HEK293 (cell line): ENCODE data around the gene AIPL1.

Experiments
- CTCF ChIA-PET: fragments of 350-600 bp; formaldehyde crosslinking; extraction: SDS; loops from one replicate; lab custom pipeline; 2021; ENCODE audit warnings: antibody characterized with exemption; lab: Yijun Ruan, JAX
- POLR2A ChIA-PET: fragments of 300-600 bp; formaldehyde crosslinking; extraction: SDS; loops from one replicate; lab custom pipeline; 2020; ENCODE audit warnings: antibody characterized with exemption, inconsistent platforms; lab: Yijun Ruan, JAX
- H3K27ac ChIP-seq: fragments of 200-500 bp; sonication (Bioruptor generic); 2 replicates; pipeline ENCODE4 v1.5.1; 2014; ENCODE audit warnings: low read depth, low read length, control low read depth, inconsistent platforms; ENCODE audit errors: extremely low read depth
- H3K36me3 ChIP-seq, 2 experiments: fragments of 200-500 bp in 1 of 2; sonication (Bioruptor generic) in 1 of 2; 1 replicate in 1 of 2; 2 replicates in 1 of 2; pipeline ENCODE4 v1.5.1; 2014 to 2017; ENCODE audit warnings: inconsistent platforms in 2 of 2, low read length in 2 of 2; ENCODE audit not compliant: control insufficient read depth in 2 of 2, insufficient read depth in 1 of 2
- H3K4me1 ChIP-seq: fragments of 200-500 bp; sonication (Bioruptor generic); 2 replicates; pipeline ENCODE4 v1.5.1; 2014; ENCODE audit warnings: mild to moderate bottlenecking, low read length, inconsistent platforms; ENCODE audit not compliant: control insufficient read depth, insufficient read depth
- H3K4me3 ChIP-seq: 2 replicates; pipeline ENCODE4 v1.5.1; 2011; ENCODE audit warnings: low read depth, mild to moderate bottlenecking, control low read depth, low read length, moderate library complexity
- H3K9me3 ChIP-seq: fragments of 200-500 bp; sonication (Bioruptor generic); 2 replicates; pipeline ENCODE4 v1.5.1; 2014; ENCODE audit warnings: low read depth, low read length, inconsistent platforms; ENCODE audit not compliant: control insufficient read depth, insufficient read depth
- REST ChIP-seq: fragments of 450-650 bp; formaldehyde crosslinking; IDR thresholded peaks from 2 replicates; pipeline ENCODE4 v1.5.1; 2016; ENCODE audit warnings: missing biosample characterization, missing genetic modification characterization
- TCF7L2 ChIP-seq: IDR thresholded peaks from 2 replicates; pipeline ENCODE4 v1.6.1; 2011; ENCODE audit warnings: low read depth, mild to moderate bottlenecking, inconsistent platforms, low read length, moderate library complexity, borderline replicate concordance
- ZBTB48 ChIP-seq: fragments of 450-650 bp; formaldehyde crosslinking; IDR thresholded peaks from 2 replicates; pipeline ENCODE4 v1.5.1; 2016; ENCODE audit warnings: missing biosample characterization, missing genetic modification characterization
- ZBTB7A ChIP-seq: fragments of 450-650 bp; formaldehyde crosslinking; IDR thresholded peaks from 2 replicates; pipeline ENCODE4 v1.5.1; 2016; ENCODE audit warnings: low read depth, missing biosample characterization, missing genetic modification characterization
- ZNF138 ChIP-seq: fragments of 450-650 bp; formaldehyde crosslinking; IDR thresholded peaks from 2 replicates; pipeline ENCODE4 v1.5.1; 2016; ENCODE audit warnings: missing biosample characterization, missing genetic modification characterization, borderline replicate concordance
- ZNF140 ChIP-seq: fragments of 450-650 bp; formaldehyde crosslinking; IDR thresholded peaks from 2 replicates; pipeline ENCODE4 v1.5.1; 2016; ENCODE audit warnings: missing biosample characterization, missing genetic modification characterization
- ZNF266 ChIP-seq: fragments of 450-650 bp; formaldehyde crosslinking; IDR thresholded peaks from 2 replicates; pipeline ENCODE4 v1.5.1; 2016; ENCODE audit warnings: missing biosample characterization, missing genetic modification characterization, low read depth
- ZNF391 ChIP-seq: fragments of 450-650 bp; formaldehyde crosslinking; IDR thresholded peaks from 2 replicates; pipeline ENCODE4 v1.5.1; 2016; ENCODE audit warnings: low read depth, missing biosample characterization, missing genetic modification characterization, borderline replicate concordance
- ZNF561 ChIP-seq: fragments of 450-650 bp; IDR thresholded peaks from 2 replicates; pipeline ENCODE4 v1.5.1; 2018; ENCODE audit warnings: missing biosample characterization, missing genetic modification characterization, borderline replicate concordance
- ZNF629 ChIP-seq: fragments of 450-650 bp; formaldehyde crosslinking; IDR thresholded peaks from 2 replicates; pipeline ENCODE4 v1.5.1; 2017; ENCODE audit warnings: missing biosample characterization, missing genetic modification characterization
- ZNF776 ChIP-seq: fragments of 450-650 bp; formaldehyde crosslinking; IDR thresholded peaks from 2 replicates; pipeline ENCODE4 v1.5.0; 2017; ENCODE audit warnings: missing biosample characterization, missing genetic modification characterization, borderline replicate concordance
- ZNF777 ChIP-seq: fragments of 450-650 bp; formaldehyde crosslinking; IDR thresholded peaks from 2 replicates; pipeline ENCODE4 v1.5.1; 2017; ENCODE audit warnings: missing biosample characterization, missing genetic modification characterization, borderline replicate concordance
- ZNF843 ChIP-seq: fragments of 450-650 bp; formaldehyde crosslinking; IDR thresholded peaks from 2 replicates; pipeline ENCODE4 v1.5.1; 2016; ENCODE audit warnings: missing biosample characterization, missing genetic modification characterization
- ZSCAN30 ChIP-seq: fragments of 450-650 bp; IDR thresholded peaks from 2 replicates; pipeline ENCODE4 v1.5.1; 2018; ENCODE audit warnings: missing biosample characterization, mild to moderate bottlenecking, missing genetic modification characterization, moderate library complexity
- TF ChIP-seq, protein P1 (sequence below): fragments of 450-650 bp; formaldehyde crosslinking; IDR thresholded peaks from 2 replicates; pipeline ENCODE4 v1.5.1; 2016; ENCODE audit warnings: missing biosample characterization, missing genetic modification characterization
- TF ChIP-seq, protein P2 (sequence below): fragments of 450-650 bp; formaldehyde crosslinking; IDR thresholded peaks from 2 replicates; pipeline ENCODE4 v1.5.0; 2017; ENCODE audit warnings: missing biosample characterization, missing genetic modification characterization, borderline replicate concordance
- TF ChIP-seq, protein P3 (sequence below): fragments of 450-650 bp; formaldehyde crosslinking; IDR thresholded peaks from 2 replicates; pipeline ENCODE4; 2016; ENCODE audit warnings: missing biosample characterization, missing genetic modification characterization

Gene AIPL1

GRCh38 chr17:6381526-6382465 is 53.1 kb downstream of the AIPL1 start:
- H3K27ac ChIP-seq: no peak overlapping the region
- ChIA-PET POLR2A (no interaction called here), CTCF (interaction anchor here (1.2 kb wide), 1 partner anchor 31 kb away, joined by 3 read pairs; no protein-coding TSS in a partner anchor)
- H3K36me3 ChIP-seq: no peaks in the 10 kb centered on the region
- no peak overlapping the region for H3K4me3 ChIP-seq
- H3K9me3 ChIP-seq: no peaks in the 10 kb centered on the region
- no peak for TF ChIP-seq ZSCAN30 (tag by site-specific recombination)
- TF ChIP-seq ZNF391 (tag by site-specific recombination): no peak
- TF ChIP-seq TCF7L2: no peak
- no peak for TF ChIP-seq ZNF777 (tag by site-specific recombination)
- no peak for TF ChIP-seq ZBTB7A (tag by site-specific recombination)
- no peak for TF ChIP-seq ZBTB48 (tag by site-specific recombination)
- no peak for TF ChIP-seq ZNF266
- TF ChIP-seq, protein P1, sequence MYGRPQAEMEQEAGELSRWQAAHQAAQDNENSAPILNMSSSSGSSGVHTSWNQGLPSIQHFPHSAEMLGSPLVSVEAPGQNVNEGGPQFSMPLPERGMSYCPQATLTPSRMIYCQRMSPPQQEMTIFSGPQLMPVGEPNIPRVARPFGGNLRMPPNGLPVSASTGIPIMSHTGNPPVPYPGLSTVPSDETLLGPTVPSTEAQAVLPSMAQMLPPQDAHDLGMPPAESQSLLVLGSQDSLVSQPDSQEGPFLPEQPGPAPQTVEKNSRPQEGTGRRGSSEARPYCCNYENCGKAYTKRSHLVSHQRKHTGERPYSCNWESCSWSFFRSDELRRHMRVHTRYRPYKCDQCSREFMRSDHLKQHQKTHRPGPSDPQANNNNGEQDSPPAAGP: no peak
- TF ChIP-seq ZNF561 (tag by site-specific recombination): no peak
- TF ChIP-seq, protein P2, sequence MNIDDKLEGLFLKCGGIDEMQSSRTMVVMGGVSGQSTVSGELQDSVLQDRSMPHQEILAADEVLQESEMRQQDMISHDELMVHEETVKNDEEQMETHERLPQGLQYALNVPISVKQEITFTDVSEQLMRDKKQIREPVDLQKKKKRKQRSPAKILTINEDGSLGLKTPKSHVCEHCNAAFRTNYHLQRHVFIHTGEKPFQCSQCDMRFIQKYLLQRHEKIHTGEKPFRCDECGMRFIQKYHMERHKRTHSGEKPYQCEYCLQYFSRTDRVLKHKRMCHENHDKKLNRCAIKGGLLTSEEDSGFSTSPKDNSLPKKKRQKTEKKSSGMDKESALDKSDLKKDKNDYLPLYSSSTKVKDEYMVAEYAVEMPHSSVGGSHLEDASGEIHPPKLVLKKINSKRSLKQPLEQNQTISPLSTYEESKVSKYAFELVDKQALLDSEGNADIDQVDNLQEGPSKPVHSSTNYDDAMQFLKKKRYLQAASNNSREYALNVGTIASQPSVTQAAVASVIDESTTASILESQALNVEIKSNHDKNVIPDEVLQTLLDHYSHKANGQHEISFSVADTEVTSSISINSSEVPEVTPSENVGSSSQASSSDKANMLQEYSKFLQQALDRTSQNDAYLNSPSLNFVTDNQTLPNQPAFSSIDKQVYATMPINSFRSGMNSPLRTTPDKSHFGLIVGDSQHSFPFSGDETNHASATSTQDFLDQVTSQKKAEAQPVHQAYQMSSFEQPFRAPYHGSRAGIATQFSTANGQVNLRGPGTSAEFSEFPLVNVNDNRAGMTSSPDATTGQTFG (tag by site-specific recombination): no peak
- TF ChIP-seq, protein P3, sequence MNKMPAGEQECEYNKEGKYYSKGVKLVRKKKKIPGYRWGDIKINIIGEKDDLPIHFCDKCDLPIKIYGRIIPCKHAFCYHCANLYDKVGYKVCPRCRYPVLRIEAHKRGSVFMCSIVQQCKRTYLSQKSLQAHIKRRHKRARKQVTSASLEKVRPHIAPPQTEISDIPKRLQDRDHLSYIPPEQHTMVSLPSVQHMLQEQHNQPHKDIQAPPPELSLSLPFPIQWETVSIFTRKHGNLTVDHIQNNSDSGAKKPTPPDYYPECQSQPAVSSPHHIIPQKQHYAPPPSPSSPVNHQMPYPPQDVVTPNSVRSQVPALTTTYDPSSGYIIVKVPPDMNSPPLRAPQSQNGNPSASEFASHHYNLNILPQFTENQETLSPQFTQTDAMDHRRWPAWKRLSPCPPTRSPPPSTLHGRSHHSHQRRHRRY: no peak
- no peak for TF ChIP-seq ZNF138
- TF ChIP-seq REST (tag by site-specific recombination): no peak
- no peak for TF ChIP-seq ZNF140 (tag by site-specific recombination)
- no peak for TF ChIP-seq ZNF776 (tag by site-specific recombination)
- no peaks in the 10 kb centered on the region for H3K4me1 ChIP-seq

GRCh38 chr17:6380915-6381438 is 53.9 kb downstream of the AIPL1 start:
- no peak for TF ChIP-seq ZNF843
- peak; percentile 37; the same call in 1 of the 2 replicates for TF ChIP-seq ZNF629 (tag by site-specific recombination)
- TF ChIP-seq ZNF138: no peak
- H3K4me1 ChIP-seq: no peaks in the 10 kb centered on the region
- H3K4me3 ChIP-seq: no peak overlapping the region
- CTCF ChIA-PET: interaction anchor here (0.6 to 1.2 kb wide), 2 partner anchors 32 to 452 kb away, joined by 3 read pairs; no protein-coding TSS in a partner anchor
- H3K27ac ChIP-seq: no peak overlapping the region
- no peaks in the 10 kb centered on the region for H3K9me3 ChIP-seq
- POLR2A ChIA-PET: no interaction called here
- no peaks in the 10 kb centered on the region for H3K36me3 ChIP-seq
